Hepatocyte (in vitro differentiated cells): ENCODE results near the gene PDSS2. TPM values are rescaled to one million over a fixed set of nuclear protein-coding genes. Genes with fewer than 3 reads are reported as not detected.

Source experiments
- DNase-seq: peaks from one replicate; pipeline ENCODE4 v3.0.0-alpha.2; 2016; ENCODE audit warnings: low spot score
- H2AFZ ChIP-seq: fragments of 200-600 bp; sonication (generic); 2 replicates; pipeline ENCODE4 v1.6.0; 2016; ENCODE audit warnings: antibody characterized with exemption, mild to moderate bottlenecking
- H3K27ac ChIP-seq: fragments of 200-600 bp; sonication (generic); 2 replicates; pipeline ENCODE4 v1.5.1; 2016; ENCODE audit warnings: mild to moderate bottlenecking
- H3K27me3 ChIP-seq: fragments of 200-600 bp; sonication (generic); 2 replicates; pipeline ENCODE4 v1.6.1; 2016
- H3K36me3 ChIP-seq: fragments of 200-600 bp; sonication (generic); replicated peaks from 2 replicates; pipeline ENCODE4 v1.5.1; 2016; ENCODE audit warnings: low read depth; ENCODE audit not compliant: insufficient read depth
- H3K4me1 ChIP-seq: fragments of 200-600 bp; sonication (generic); 2 replicates; pipeline ENCODE4 v1.5.1; 2016; ENCODE audit warnings: mild to moderate bottlenecking, moderate library complexity; ENCODE audit not compliant: insufficient read depth
- H3K4me2 ChIP-seq: fragments of 200-600 bp; sonication (generic); 2 replicates; pipeline ENCODE4 v1.6.0; 2016
- H3K4me3 ChIP-seq: fragments of 200-600 bp; sonication (generic); 2 replicates; pipeline ENCODE4 v1.5.1; 2016; ENCODE audit warnings: mild to moderate bottlenecking
- H3K79me2 ChIP-seq: fragments of 200-600 bp; sonication (generic); 2 replicates; pipeline ENCODE4 v1.6.0; 2017; ENCODE audit warnings: mild to moderate bottlenecking
- H3K9me2 ChIP-seq: fragments of 200-600 bp; sonication (generic); replicated peaks from 2 replicates; pipeline ENCODE4 v1.6.0; 2017; ENCODE audit warnings: mild to moderate bottlenecking; ENCODE audit not compliant: insufficient read depth
- H3K9me3 ChIP-seq: fragments of 200-600 bp; sonication (generic); 2 replicates; pipeline ENCODE4 v1.5.1; 2016; ENCODE audit warnings: low read depth, mild to moderate bottlenecking
- H4K20me1 ChIP-seq: fragments of 200-600 bp; sonication (generic); 2 replicates; pipeline ENCODE4 v1.6.0; 2016; ENCODE audit warnings: mild to moderate bottlenecking; ENCODE audit not compliant: insufficient read depth, poor library complexity, severe bottlenecking
- CTCF ChIP-seq: fragments of 200-600 bp; sonication (generic); IDR thresholded peaks from 2 replicates; pipeline ENCODE4 v1.5.1; 2016; ENCODE audit warnings: antibody characterized with exemption, mild to moderate bottlenecking; ENCODE audit not compliant: poor library complexity
- EZH2 ChIP-seq: fragments of 200-600 bp; sonication (generic); IDR thresholded peaks from 2 replicates; pipeline ENCODE4 v1.6.1; 2016; ENCODE audit warnings: antibody characterized with exemption, mild to moderate bottlenecking, borderline replicate concordance
- EZH2phosphoT487 ChIP-seq: fragments of 200-600 bp; sonication (generic); IDR thresholded peaks from one replicate; pipeline ENCODE4 v1.6.1; 2018; ENCODE audit warnings: antibody characterized with exemption, mild to moderate bottlenecking, low read depth, moderate library complexity; ENCODE audit not compliant: unreplicated experiment, severe bottlenecking
- WGBS: methylation state at CpG from one replicate; pipeline ENCODE4 v1.1.6; 2016; ENCODE audit warnings: low lambda C conversion rate; ENCODE audit errors: missing lambda C conversion rate; 5-methylcytosine and 5-hydroxymethylcytosine counted together
- polyA plus RNA-seq: library from polyadenylated mRNA; unstranded; fragments of >200 nt; fragmentation: Nextera tagmentation; extraction: Ambion mirVana; gene quantifications from 2 replicates; pipeline ENCODE4 v1.2.1, GENCODE V29; 2016
- total RNA-seq: library from RNA; depleted of rRNA; stranded (reverse); fragments of >200 nt; gene quantifications from 2 replicates; pipeline ENCODE4 v1.2.3, GENCODE V29; 2014

PDSS2 gene
- total and polyA plus RNA-seq, 2 experiments from 2014 or later: 15.3 to 18.2 TPM

GRCh38 chr6:107392069-107392468 lies 67.3 kb downstream of the PDSS2 start:
- Histone ChIP-seq H3K36me3 (no peaks in the 10 kb centered on the region), H2AFZ (no peak overlapping the region), H3K4me3 (no peak overlapping the region), H3K4me2 (no peak overlapping the region), H3K9me3 (no peaks in the 10 kb centered on the region), H4K20me1 (no peaks in the 10 kb centered on the region), H3K27ac (no peak overlapping the region), H3K9me2 (no peaks in the 10 kb centered on the region), H3K79me2 (no peaks in the 10 kb centered on the region), H3K4me1 (no peaks in the 10 kb centered on the region), H3K27me3 (no peaks in the 10 kb centered on the region)
- TF ChIP-seq CTCF (no peak), EZH2 (no peak), EZH2phosphoT487 (no peak)
- no peak for DNase-seq
- 92% methylated on average over 2 of the region's 2 CpGs for WGBS

GRCh38 chr6:107390685-107391435 lies 68.5 kb downstream of the PDSS2 start:
- H3K4me2 ChIP-seq: no peak overlapping the region
- H3K4me1 ChIP-seq: no peaks in the 10 kb centered on the region
- no peaks in the 10 kb centered on the region for H4K20me1 ChIP-seq
- H3K36me3 ChIP-seq: no peaks in the 10 kb centered on the region
- H3K9me2 ChIP-seq: no peaks in the 10 kb centered on the region
- no peak overlapping the region for H3K27ac ChIP-seq
- no peak overlapping the region for H2AFZ ChIP-seq
- TF ChIP-seq EZH2 (no peak), EZH2phosphoT487 (no peak), CTCF (no peak)
- H3K27me3 ChIP-seq: no peaks in the 10 kb centered on the region
- no peaks in the 10 kb centered on the region for H3K9me3 ChIP-seq
- no peak for DNase-seq
- no peaks in the 10 kb centered on the region for H3K79me2 ChIP-seq
- no peak overlapping the region for H3K4me3 ChIP-seq

GRCh38 chr6:107390056-107390455 lies 69.3 kb downstream of the PDSS2 start:
- H3K9me2 ChIP-seq: no peaks in the 10 kb centered on the region

GRCh38 chr6:107386904-107387303 lies 72.5 kb downstream of the PDSS2 start:
- 93% methylated on average over 2 of the region's 2 CpGs for WGBS
- H3K9me3 ChIP-seq: no peaks in the 10 kb centered on the region
- H3K27ac ChIP-seq: no peak overlapping the region

More at GRCh38 chr6:107390056-107390455, 69.3 kb downstream of the PDSS2 start:
- Histone ChIP-seq H3K9me3 (no peaks in the 10 kb centered on the region), H4K20me1 (no peaks in the 10 kb centered on the region), H3K79me2 (no peaks in the 10 kb centered on the region), H2AFZ (no peak overlapping the region), H3K4me2 (no peak overlapping the region), H3K4me3 (no peak overlapping the region), H3K4me1 (no peaks in the 10 kb centered on the region), H3K27me3 (no peaks in the 10 kb centered on the region), H3K27ac (no peak overlapping the region), H3K36me3 (no peaks in the 10 kb centered on the region)
- no peak for DNase-seq
- no peak for TF ChIP-seq EZH2phosphoT487
- no peak for TF ChIP-seq EZH2
- WGBS: 98% methylated on average over 2 of the region's 2 CpGs

More at GRCh38 chr6:107386904-107387303, 72.5 kb downstream of the PDSS2 start:
- Histone ChIP-seq H4K20me1 (no peaks in the 10 kb centered on the region), H3K79me2 (peaks cover 7% of the 10 kb centered on the region), H3K4me2 (no peak overlapping the region), H3K9me2 (no peaks in the 10 kb centered on the region), H3K36me3 (no peaks in the 10 kb centered on the region), H3K4me1 (no peaks in the 10 kb centered on the region), H3K27me3 (no peaks in the 10 kb centered on the region), H3K4me3 (no peak overlapping the region), H2AFZ (no peak overlapping the region)
- no peak for DNase-seq
- TF ChIP-seq EZH2phosphoT487: no peak
- no peak for TF ChIP-seq EZH2
- no peak for TF ChIP-seq CTCF
